K562 (cell line): ENCODE measurements around the gene TOMM6. TPM values are rescaled to one million over a fixed set of nuclear protein-coding genes. Genes with fewer than 3 reads are reported as not detected.
A peak's percentile ranks its signal among the peaks of the same experiment; 100 is the strongest.

ENCODE experiments used
- ATAC-seq: fragments of 200-7000 bp; cut with Tn5 transposase; 3 replicates; pipeline ENCODE4 v1.9.1; 2020; ENCODE audit warnings: moderate library complexity
- BruUV-seq: library from RNA; stranded (reverse); fragments of 400-500 nt; replicated peaks from 2 replicates; lab custom pipeline; 2021; lab: Mats Ljungman, UMichigan
- CTCF ChIA-PET: fragments of 300-600 bp; formaldehyde crosslinking; extraction: SDS; loops from one replicate; lab custom pipeline; 2021; ENCODE audit warnings: low intra/inter-chr PET ratio; lab: Yijun Ruan, JAX
- POLR2A ChIA-PET: fragments of 300-600, 350-650 bp; sonication (Branson Sonifier 250); formaldehyde crosslinking; extraction: SDS; loops from one replicate; lab custom pipeline; 2021; ENCODE audit warnings: antibody characterized with exemption, inconsistent platforms; lab: Yijun Ruan, JAX
- DNase-seq, 4 experiments: peaks; one replicate each; pipeline versions ENCODE4 v3.0.0 to v3.0.0-alpha.2; 2011 to 2018; ENCODE audit warnings: low spot score in 3 of 4, mixed read lengths in 3 of 4; ENCODE audit errors: extremely low read depth in 1 of 4
- FAIRE-seq: peaks from 2 replicates; lab custom pipeline; 2011; peaks lifted over from hg19 to GRCh38; lab: Jason Lieb, UNC
- H2AFZ ChIP-seq: 2 replicates; pipeline ENCODE4 v1.6.0; 2011; ENCODE audit warnings: low read depth, low read length, control low read depth, inconsistent platforms
- H3K27ac ChIP-seq: fragments of 200-600 bp; 3 replicates; pipeline ENCODE4 v1.8.0; 2011; ENCODE audit warnings: low read depth, mild to moderate bottlenecking, control low read depth, inconsistent platforms, low read length, moderate library complexity, mixed read lengths; ENCODE audit errors: extremely low read depth
- H3K27me3 ChIP-seq, 2 experiments: fragments of 300-600 bp in 1 of 2; 2 replicates in 1 of 2; 3 replicates in 1 of 2; pipeline versions ENCODE4 v1.6.0 to v1.8.0; 2011; ENCODE audit warnings: inconsistent platforms in 2 of 2, low read length in 2 of 2, mild to moderate bottlenecking in 1 of 2, mixed read lengths in 1 of 2, moderate library complexity in 1 of 2; ENCODE audit not compliant: control insufficient read depth in 2 of 2, insufficient read depth in 2 of 2
- H3K36me3 ChIP-seq: fragments of 300-600 bp; 3 replicates; pipeline ENCODE4 v1.8.0; 2011; ENCODE audit warnings: mild to moderate bottlenecking, low read length, inconsistent platforms; ENCODE audit not compliant: control insufficient read depth, insufficient read depth
- H3K4me1 ChIP-seq, 2 experiments: fragments of 200-600 bp in 1 of 2; replicated peaks in 1 of 2; 2 replicates in 1 of 2; 3 replicates in 1 of 2; pipeline versions ENCODE4 v1.5.1 to v1.8.0; 2011; ENCODE audit warnings: inconsistent platforms in 2 of 2, low read length in 2 of 2, mild to moderate bottlenecking in 1 of 2, mixed read lengths in 1 of 2, moderate library complexity in 1 of 2; ENCODE audit not compliant: control insufficient read depth in 2 of 2, insufficient read depth in 2 of 2
- H3K4me2 ChIP-seq: 2 replicates; pipeline ENCODE4 v1.6.1; 2011; ENCODE audit warnings: low read length, control low read depth, inconsistent platforms, mixed read lengths; ENCODE audit not compliant: insufficient read depth
- H3K4me3 ChIP-seq: fragments of 200-600 bp; sonication (generic), shearing (Covaris generic); 2 replicates; pipeline ENCODE4 v1.5.1; 2016; ENCODE audit warnings: control low read depth, inconsistent platforms
- H3K79me2 ChIP-seq: fragments of 200-600 bp; 3 replicates; pipeline ENCODE4 v1.8.0; 2011; ENCODE audit warnings: low read length, inconsistent platforms; ENCODE audit not compliant: control insufficient read depth, insufficient read depth
- H3K9ac ChIP-seq, 2 experiments: 2 replicates each; pipeline versions ENCODE4 v1.6.0 to v1.6.1; 2011; ENCODE audit warnings: low read depth in 2 of 2, low read length in 2 of 2, control low read depth in 1 of 2, inconsistent platforms in 1 of 2, mild to moderate bottlenecking in 1 of 2, mixed read lengths in 1 of 2; ENCODE audit not compliant: insufficient read depth in 1 of 2
- H3K9me1 ChIP-seq: one replicate; pipeline ENCODE4 v1.6.0; 2011; ENCODE audit warnings: inconsistent platforms, mild to moderate bottlenecking, low read length, moderate library complexity; ENCODE audit not compliant: control insufficient read depth, insufficient read depth
- H3K9me3 ChIP-seq: replicated peaks from 2 replicates; pipeline ENCODE4 v1.5.1; 2011; ENCODE audit warnings: low read depth, low read length, inconsistent platforms; ENCODE audit not compliant: control insufficient read depth, insufficient read depth
- H4K20me1 ChIP-seq: replicated peaks from 2 replicates; pipeline ENCODE4 v1.6.1; 2011; ENCODE audit warnings: low read length, inconsistent platforms, mixed read lengths; ENCODE audit not compliant: control insufficient read depth, insufficient read depth
- CHD1 ChIP-seq: fragments of 200-600 bp; sonication (generic); IDR thresholded peaks from one replicate; pipeline ENCODE4 v1.6.1; 2012; ENCODE audit warnings: mild to moderate bottlenecking, moderate library complexity, low read length, inconsistent platforms
- HMGN3 ChIP-seq: IDR thresholded peaks from 2 replicates; pipeline ENCODE4 v1.6.1; 2011; ENCODE audit warnings: borderline replicate concordance, low read depth, mild to moderate bottlenecking, mixed read lengths, low read length; ENCODE audit not compliant: insufficient read length; ENCODE audit errors: extremely low read depth
- KLF10 ChIP-seq: fragments of 250-450 bp; sonication (Bioruptor Pico); IDR thresholded peaks from 2 replicates; pipeline ENCODE4 v1.6.1; 2021; ENCODE audit warnings: matching md5 sums
- KLF16 ChIP-seq: IDR thresholded peaks from 2 replicates; pipeline ENCODE4 v1.6.1; 2016; ENCODE audit warnings: antibody characterized with exemption
- L3MBTL2 ChIP-seq: fragments of 450-650 bp; IDR thresholded peaks from 2 replicates; pipeline ENCODE4 v1.6.1; 2016; ENCODE audit warnings: mild to moderate bottlenecking, moderate library complexity
- MIER1 ChIP-seq: fragments of 450-650 bp; IDR thresholded peaks from 2 replicates; pipeline ENCODE4 v1.6.1; 2016; ENCODE audit warnings: antibody characterized with exemption, mild to moderate bottlenecking, low read depth
- NBN ChIP-seq: fragments of 450-650 bp; IDR thresholded peaks from 2 replicates; pipeline ENCODE4 v1.6.1; 2016; ENCODE audit warnings: low read depth, mild to moderate bottlenecking
- NRF1 ChIP-seq, 2 experiments: fragments of 450-650 bp; IDR thresholded peaks in 1 of 2; conservative IDR thresholded peaks in 1 of 2; 2 replicates each; pipeline ENCODE4 v1.6.1; 2014; ENCODE audit warnings: mild to moderate bottlenecking in 2 of 2
- POLR2H ChIP-seq: IDR thresholded peaks from 2 replicates; pipeline ENCODE4 v1.6.1; 2016; ENCODE audit warnings: missing genetic modification characterization, low read depth, mild to moderate bottlenecking, control low read depth, missing compliant biosample characterization, moderate library complexity
- RFX5 ChIP-seq: IDR thresholded peaks from 2 replicates; pipeline ENCODE4 v1.6.1; 2011; ENCODE audit warnings: low read depth, mild to moderate bottlenecking, improper control_type of control experiment, low read length
- SIX5 ChIP-seq, 2 experiments: IDR thresholded peaks; 2 replicates each; pipeline ENCODE4 v1.6.1; 2011; ENCODE audit warnings: low read length in 2 of 2, borderline replicate concordance in 1 of 2, low read depth in 1 of 2, mild to moderate bottlenecking in 1 of 2, moderate library complexity in 1 of 2; ENCODE audit not compliant: insufficient read depth in 1 of 2
- ZNF717 ChIP-seq: fragments of 250-450 bp; sonication (Bioruptor Pico); IDR thresholded peaks from 2 replicates; pipeline ENCODE4 v1.5.0; 2021
- WGBS: fragments of 100-300 bp; shearing (Covaris generic); methylation state at CpG from one replicate; pipeline ENCODE4 v1.1.6; 2016; ENCODE audit warnings: low coverage, mixed read lengths; ENCODE audit not compliant: insufficient coverage; ENCODE audit errors: missing lambda C conversion rate; 5-methylcytosine and 5-hydroxymethylcytosine counted together
- in situ Hi-C: fragments of 300-500 bp; cut with MboI; formaldehyde crosslinking; loops from 4 replicates; pipeline ENCODE4 v1.15.0; 2018; ENCODE audit warnings: inconsistent platforms, mixed read lengths
- intact Hi-C: fragments of 100-400 bp; cut with micrococcal nuclease; formaldehyde crosslinking; loops from 2 replicates; pipeline ENCODE4 v1.14.2; 2022
- polyA plus RNA-seq, 8 experiments: library from polyadenylated mRNA; depleted of rRNA in 4 of 8; stranded (reverse) in 5 of 8; unstranded in 3 of 8; fragments of >200 nt; fragmentation: Nextera tagmentation in 2 of 8; fragmentation: Illumina TruSeq in 1 of 8; extraction: Ambion mirVana in 2 of 8; extraction: Trizol in 1 of 8; gene quantifications; 2 replicates each; pipeline versions ENCODE4 v1.2.1 to v1.2.3, GENCODE V29; 2011 to 2014; ENCODE audit warnings: inconsistent platforms in 1 of 8, missing spikeins in 1 of 8
- total RNA-seq, 7 experiments: library from RNA; depleted of rRNA in 6 of 7; stranded (reverse); fragments of >200 nt in 6 of 7; fragmentation: Illumina TruSeq in 2 of 7; extraction: Trizol in 2 of 7; gene quantifications; 2 replicates each; pipeline versions ENCODE4 v1.2.1 to v1.2.3, GENCODE V29; 2011 to 2021; ENCODE audit warnings: low replicate concordance in 1 of 7
- TF ChIP-seq, protein P1 (sequence below): fragments of 450-650 bp; IDR thresholded peaks from 2 replicates; pipeline ENCODE4 v1.6.1; 2014; ENCODE audit warnings: low read depth, mild to moderate bottlenecking, moderate library complexity, borderline replicate concordance

The TOMM6 gene
- total and polyA plus RNA-seq, 9 of the 15 experiments (the other 6 are each of a cell fraction or from before 2014, with no cell fraction given): 380 to 2,097 (median 1,065) TPM

DNA sequence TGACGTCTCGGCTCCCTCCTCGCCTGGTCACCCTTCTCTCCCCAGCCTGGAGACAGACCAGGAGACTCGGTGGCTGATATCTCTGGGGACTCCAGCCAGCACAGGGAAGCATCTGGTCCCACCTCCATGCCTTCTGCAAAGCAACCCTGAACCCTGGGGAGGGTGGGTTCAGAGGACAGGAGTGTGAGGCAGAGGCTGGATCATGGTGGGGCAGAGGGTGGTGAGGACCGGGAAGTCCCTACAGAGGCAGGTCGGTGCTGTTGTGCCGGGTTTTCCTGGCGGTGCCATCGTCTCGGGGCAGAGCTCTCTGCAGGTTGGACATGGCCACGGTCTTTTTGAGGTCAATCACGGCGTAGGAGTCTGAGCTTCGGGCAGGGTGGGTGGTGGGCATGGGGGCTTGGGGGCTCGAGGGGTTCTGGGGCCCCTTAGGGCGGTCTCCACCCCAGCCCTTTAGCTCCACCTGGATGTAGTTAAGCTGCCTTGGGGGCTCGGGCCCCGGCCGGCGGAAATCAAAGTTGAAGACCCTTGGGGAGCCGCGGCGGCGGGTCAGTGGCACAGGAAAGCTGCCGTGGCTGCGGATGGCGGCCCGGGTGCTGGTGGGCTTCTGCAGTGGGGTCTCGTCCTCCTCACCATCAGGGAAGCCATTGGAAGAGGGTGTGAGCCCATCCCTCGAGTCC is 17.0 kb upstream of the TOMM6 start:
- Histone ChIP-seq H2AFZ (no peak overlapping the region), H3K27me3 (no peaks in the 10 kb centered on the region), H3K36me3 (peaks cover 18% of the 10 kb centered on the region; the same call in 2 of the 3 replicates), H3K79me2 (no peaks in the 10 kb centered on the region), H3K9ac (0 out of 4 replicates have a peak overlapping the region, but pooled peaks of 1 of the 2 experiments have one; percentile 11), H4K20me1 (no peaks in the 10 kb centered on the region; the same call in 1 of the 2 replicates), H3K9me1 (no peaks in the 10 kb centered on the region), H3K4me3 (no peak overlapping the region), H3K4me1 (peaks cover 33 to 41% of the 10 kb centered on the region in 2 experiments), H3K27ac (no peak overlapping the region), H3K4me2 (no peak overlapping the region), H3K9me3 (no peaks in the 10 kb centered on the region)
- in situ Hi-C loops (loop anchor here (5.0 kb wide), 1 partner anchor 33 kb away; the partner anchor contains the start of gene TFEB), intact Hi-C loops (no loop called here)
- CTCF ChIA-PET: no interaction called here
- DNase-seq (no peak), FAIRE-seq (no peak), ATAC-seq (no peak)
- no TSS peak for BruUV-seq
- TF ChIP-seq, protein P1, sequence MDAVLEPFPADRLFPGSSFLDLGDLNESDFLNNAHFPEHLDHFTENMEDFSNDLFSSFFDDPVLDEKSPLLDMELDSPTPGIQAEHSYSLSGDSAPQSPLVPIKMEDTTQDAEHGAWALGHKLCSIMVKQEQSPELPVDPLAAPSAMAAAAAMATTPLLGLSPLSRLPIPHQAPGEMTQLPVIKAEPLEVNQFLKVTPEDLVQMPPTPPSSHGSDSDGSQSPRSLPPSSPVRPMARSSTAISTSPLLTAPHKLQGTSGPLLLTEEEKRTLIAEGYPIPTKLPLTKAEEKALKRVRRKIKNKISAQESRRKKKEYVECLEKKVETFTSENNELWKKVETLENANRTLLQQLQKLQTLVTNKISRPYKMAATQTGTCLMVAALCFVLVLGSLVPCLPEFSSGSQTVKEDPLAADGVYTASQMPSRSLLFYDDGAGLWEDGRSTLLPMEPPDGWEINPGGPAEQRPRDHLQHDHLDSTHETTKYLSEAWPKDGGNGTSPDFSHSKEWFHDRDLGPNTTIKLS: no peak
- no peak for TF ChIP-seq ZNF717
- TF ChIP-seq NBN: no peak
- TF ChIP-seq CHD1: no peak
- TF ChIP-seq SIX5 (IDR thresholded peaks at IDR 0.05; ENCODE audit: borderline replicate concordance in 1 of 2, insufficient read depth in 1 of 2, low read depth in 1 of 2, low read length in 2 of 2): no peak
- no peak for TF ChIP-seq POLR2H (tag)
- TF ChIP-seq NRF1 (conservative IDR thresholded peaks at IDR 0.05 in 1 of 2, IDR thresholded peaks at IDR 0.05 in 1 of 2): no peak
- TF ChIP-seq KLF16: no peak
- no peak for TF ChIP-seq MIER1
- no peak for TF ChIP-seq KLF10 (CRISPR knock-in tag)
- no peak for TF ChIP-seq HMGN3
- no peak for TF ChIP-seq RFX5
- TF ChIP-seq L3MBTL2: no peak
- WGBS: 83% methylated on average over 26 of the region's 30 CpGs
- POLR2A ChIA-PET: interaction anchor here (0.8 to 1.5 kb wide), 2 partner anchors 10 to 58 kb away, joined by 3 read pairs; no protein-coding TSS in a partner anchor
